Stimulated activated CD4-positive, alpha-beta T cell treated with anti-CD3 and anti-CD28 coated beads, TNF-alpha, amount 100 ng/mL, for 48 hours (primary cell): ENCODE measurements around the gene TXNDC12.
"Not testable (repeated sequence)": the region's sequence is repeated elsewhere in the genome, so short reads cannot be mapped to it uniquely, and the experiment has no call there.

Experiments
- DNase-seq, 3 donors: peaks; one replicate each; pipeline ENCODE4 v3.0.0-alpha.2; 2020; ENCODE audit warnings: low read depth in 3 of 3

Gene TXNDC12

GRCh38 chr1:52049337-52049736 lies 5.7 kb downstream of the TXNDC12 start:
- not testable (repeated sequence) for DNase-seq

DNA sequence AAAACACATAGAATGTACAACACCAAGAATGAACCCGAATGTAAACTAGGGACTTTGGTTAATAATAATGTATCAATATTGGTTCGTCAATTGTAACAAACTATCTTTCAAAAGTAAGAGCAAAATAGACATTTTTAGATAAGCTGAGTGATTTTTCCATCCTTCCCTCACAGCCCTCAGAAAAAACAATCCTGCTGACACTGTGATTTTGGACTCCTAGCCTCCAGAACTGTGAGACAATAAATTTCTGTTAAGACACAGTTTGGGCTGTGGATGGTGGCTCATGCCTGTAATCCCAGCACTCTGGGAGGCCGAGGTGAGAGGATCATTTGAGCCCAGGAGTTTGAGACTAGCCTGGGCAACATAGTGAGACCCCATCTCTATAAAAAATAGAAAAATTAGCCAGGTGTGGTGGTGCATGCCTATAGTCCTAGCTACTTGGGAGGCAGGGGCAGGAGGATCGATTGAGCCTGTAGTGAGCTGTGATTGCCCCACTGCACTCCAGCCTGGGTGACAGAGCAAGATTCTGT lies 9.3 kb downstream of the TXNDC12 start:
- not testable (repeated sequence) for DNase-seq

GRCh38 chr1:52045236-52045635 lies 9.8 kb downstream of the TXNDC12 start:
- no peak for DNase-seq

DNA sequence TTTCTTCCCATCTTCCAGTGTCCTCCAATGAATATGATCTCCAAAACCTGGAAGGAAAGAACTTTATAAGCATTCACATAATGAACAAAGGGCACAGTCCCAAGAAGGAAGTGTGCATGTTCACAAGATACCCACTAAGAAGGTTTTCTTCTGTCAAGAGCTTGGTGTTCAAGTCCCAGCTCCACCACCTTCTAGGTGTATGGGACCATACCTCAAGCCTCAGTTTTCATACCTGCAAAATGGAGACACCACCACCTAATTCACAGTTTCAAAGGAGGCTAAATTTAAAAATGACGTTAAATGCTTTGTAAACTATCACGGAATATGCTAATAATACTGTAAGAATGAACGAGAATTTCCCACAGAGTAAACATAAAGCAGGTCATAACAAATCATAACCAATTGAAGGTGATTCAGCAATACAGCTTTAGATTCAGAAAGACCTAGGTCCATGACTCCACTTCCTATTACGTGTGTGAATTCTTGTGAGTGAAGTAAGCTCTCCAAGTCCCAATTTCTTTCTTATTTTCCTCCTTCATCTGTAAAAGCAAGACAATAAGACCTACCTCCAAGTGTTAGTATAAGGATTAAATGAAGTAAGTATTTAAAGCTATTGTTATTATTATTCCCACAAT lies 13.3 kb downstream of the TXNDC12 start:
- no peak for DNase-seq

- DNase-seq = no peak
Measured at GRCh38 chr1:52037909-52038308, 17.1 kb downstream of the TXNDC12 start.

GRCh38 chr1:52037402-52037814 lies 17.6 kb downstream of the TXNDC12 start:
- DNase-seq = no peak

DNA sequence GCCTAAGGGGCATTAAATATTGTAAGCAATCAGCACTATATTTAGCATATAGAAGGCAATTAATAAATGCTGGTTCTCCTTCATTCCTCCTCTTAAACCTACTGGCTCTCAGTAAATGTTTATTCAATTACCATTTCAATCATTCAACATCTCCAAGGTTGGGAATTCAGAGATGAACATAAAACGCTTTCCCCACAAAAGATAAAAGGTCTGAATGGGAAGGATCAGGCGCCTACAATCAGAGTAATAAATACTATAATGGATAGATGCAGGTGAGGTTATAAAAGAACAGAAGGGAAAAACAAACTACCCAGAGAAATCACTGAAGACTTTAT lies 21.0 kb downstream of the TXNDC12 start:
- no peak for DNase-seq

- peak; percentile 75 to 80 (median 76) for DNase-seq
Measured at GRCh38 chr1:52033190-52034049, 21.6 kb downstream of the TXNDC12 start, which contains the start of gene KTI12. Gene KTI12, minus strand, starts transcription at chr1:52033810. Its CDS starts 49 bp downstream, at chr1:52033761.

DNA sequence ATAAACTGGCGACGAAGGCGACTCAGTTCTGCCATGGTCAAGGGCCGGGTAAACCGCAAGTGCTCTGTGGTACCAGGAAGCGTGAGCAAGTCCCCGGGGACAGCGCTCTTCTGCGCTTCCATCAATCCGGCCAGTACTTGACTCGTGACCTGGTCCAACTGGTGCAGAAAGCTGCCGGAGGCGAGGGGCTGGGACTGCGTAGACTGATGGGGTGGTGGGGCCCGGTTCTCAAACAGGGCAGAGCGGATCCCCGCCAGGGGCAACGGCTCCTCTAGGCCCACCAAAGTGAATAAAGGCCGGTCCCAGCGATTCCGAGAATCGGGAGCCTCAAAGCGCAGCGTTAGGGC lies 22.2 kb downstream of the TXNDC12 start:
- no peak for DNase-seq

DNA sequence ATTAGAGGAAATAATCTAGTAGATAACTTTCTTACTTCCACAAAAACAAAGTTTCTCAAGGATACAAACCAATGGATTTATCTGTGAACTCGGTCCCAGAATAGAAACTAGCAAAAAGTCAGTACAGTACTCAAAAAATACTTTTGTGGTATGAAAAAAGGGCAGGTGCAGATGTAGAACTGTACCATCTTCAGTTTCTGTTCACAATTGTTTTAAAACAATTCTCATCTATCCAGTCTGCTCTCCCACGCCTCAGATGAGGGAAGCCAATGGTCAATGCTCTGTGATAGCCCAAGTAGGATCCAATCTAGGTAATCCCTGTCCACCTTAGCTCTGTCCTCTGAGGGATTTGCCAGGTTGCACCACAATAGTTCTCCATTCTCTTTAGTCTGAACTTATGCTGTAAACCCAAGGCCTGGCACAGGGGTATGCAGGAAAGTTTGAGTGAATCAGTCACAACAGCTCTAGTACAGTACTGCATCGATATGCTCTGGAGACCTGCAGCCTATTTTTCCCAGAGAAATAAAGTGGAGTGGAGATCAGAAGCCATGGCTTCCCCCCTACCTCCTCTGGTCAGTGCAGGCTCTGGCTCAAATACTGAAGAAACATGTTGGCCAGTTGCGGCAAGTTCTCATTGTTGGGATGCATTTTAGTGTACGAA lies 22.7 kb downstream of the TXNDC12 start:
- no peak for DNase-seq

DNA sequence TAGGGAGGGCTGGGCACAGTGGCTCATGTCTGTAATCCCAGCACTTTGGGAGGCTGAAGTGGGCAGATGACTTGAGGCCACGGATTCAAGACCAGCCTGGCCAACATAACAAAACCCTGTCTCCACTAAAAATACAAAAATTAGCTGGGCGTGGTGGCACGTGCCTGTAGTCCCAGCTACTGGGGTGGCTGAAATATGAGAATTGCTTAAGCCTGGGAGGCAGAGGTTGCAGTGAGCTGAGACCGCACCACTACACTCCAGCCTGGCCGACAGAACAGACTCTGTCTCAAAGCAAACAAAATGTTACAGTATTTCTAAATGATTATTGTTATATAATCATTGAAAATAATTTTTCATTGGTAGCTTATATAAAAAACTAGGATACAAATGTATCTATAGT lies 26.2 kb downstream of the TXNDC12 start:
- not testable (repeated sequence) for DNase-seq

- DNase-seq = no peak
Measured at GRCh38 chr1:52028328-52028727, 26.7 kb downstream of the TXNDC12 start.

DNA sequence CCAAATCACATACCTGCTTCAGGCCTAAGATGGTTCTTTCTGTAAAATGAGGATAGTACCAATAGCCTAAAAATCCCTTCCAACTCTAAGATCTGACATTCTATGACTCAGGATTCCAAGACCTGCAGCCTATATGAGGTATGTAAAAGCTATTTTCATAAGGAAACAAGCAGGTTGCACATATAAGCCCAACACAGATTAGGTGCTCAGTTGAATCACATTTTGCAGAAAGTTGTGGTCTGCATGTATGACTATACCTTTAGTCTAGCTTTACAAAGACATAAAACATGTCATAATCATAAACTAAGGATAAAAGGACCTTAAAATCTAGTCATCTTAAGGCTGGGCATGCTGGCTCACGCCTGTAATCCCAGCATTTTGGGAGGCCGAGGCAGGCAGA lies 28.7 kb downstream of the TXNDC12 start:
- DNase-seq = no peak

DNA sequence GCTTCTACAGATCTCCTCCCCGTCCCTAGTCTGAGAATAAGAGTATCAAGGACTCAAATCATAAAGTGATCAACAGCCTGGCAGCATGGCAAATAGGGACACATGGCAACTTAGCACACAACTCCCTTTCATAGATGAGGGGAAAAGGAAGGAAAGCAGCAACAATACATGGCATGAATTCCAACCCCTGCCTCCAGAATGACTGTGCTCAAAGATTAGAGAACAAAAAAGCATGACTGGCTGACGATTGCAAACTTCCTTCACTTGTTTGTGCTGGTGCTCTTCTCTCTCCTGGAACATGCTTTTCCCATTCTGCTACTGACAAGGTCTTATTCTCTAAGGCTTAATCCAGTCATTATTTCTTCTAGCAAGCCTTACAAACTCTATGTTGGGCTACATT lies 32.9 kb downstream of the TXNDC12 start:
- DNase-seq = no peak

DNA sequence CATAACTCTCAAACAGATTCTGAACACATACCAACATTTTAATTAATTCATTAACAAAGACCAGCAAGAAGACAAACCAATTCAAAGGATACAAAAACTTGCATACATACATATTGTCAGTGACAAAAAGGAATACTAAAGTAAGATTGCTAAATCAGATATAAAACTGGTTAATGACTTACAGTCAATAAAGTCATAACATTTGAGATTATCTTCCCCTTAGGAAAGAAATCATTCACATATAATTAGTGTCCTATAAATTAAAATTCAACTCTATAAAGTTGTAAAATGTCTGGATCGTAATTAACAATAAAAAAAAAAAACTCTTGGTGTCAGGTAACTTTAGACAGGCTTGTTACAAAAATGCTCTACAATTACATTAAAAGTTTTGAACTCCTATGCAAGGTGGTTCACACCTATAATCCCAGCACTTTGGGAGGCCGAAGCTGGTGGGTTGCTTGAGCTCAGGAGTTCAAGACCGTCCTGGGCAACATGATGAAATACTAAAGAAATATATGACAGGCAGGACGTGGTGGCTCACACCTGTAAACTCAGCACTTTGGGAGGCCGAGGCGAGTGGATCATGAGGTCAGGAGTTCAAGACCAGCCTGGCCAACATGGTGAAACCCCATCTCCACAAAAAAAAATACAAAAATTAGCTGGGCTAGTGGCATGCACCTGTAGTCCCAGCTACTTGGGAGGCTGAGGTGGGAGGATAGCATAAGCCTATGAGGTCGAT lies 46.8 kb downstream of the TXNDC12 start:
- DNase-seq = no peak

- no peak for DNase-seq
Measured at GRCh38 chr1:52007215-52008002, 47.6 kb downstream of the TXNDC12 start.

DNA sequence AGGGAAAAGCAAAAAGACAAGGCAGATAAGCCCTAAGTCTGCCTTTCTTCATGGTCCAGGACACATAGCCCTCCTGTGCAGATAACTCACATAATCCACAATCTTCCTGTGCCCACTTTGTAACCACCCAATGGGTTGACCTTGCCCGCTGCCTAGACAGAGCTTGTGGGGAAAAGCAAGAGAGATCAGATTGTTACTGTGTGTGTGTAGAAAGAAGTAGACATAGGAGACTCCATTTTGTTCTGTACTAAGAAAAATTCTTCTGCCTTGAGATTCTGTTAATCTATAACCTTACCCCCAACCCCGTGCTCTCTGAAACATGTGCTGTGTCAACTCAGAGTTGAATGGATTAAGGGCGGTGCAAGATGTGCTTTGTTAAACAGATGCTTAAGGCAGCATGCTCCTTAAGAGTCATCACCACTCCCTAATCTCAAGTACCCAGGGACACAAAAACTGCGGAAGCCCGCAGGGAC lies 48.9 kb downstream of the TXNDC12 start:
- not testable (repeated sequence) for DNase-seq

GRCh38 chr1:52005548-52005947 lies 49.4 kb downstream of the TXNDC12 start:
- not testable (repeated sequence) for DNase-seq

- DNase-seq = no peak
Measured at GRCh38 chr1:52003877-52004276, 51.1 kb downstream of the TXNDC12 start.

DNA sequence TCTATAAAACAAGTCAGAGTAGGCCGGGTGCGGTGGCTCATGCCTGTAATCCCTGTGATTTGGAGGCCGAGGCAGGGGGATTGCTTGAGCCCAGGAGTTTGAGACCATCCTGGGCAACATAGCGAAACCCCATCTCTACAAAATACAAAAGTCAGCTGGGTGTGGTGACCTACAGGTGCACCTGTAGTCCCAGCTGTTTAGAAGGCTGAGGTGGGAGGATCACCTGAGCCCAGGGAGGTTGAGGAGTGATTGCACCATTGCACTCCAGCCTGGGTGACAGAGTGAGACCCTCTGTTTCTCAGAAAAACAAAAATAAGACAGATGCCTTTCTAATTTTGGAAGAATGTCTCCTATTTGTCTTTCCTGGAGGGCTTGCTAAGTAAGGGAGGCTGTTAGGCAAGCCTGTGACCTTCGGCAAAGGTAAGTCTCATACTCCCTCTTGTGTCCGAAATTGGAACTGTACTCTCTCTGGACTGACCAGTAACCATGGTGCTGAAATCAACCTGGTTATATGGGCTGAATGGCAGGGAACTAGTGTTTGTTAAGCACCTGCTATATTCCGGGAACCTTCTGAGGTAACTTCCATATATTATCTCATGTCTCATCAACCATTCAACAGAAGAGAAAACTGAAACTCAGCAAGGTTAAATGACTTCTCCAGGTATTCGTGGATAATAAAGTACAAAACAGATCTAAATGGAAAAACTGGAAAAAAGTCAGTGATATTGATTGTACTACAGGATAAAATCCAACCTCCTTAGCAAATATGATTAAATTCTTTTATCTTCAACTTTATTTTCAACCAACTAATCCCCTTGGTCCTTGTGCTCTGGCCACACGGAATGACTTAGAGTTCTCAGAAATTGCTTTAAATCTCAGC lies 52.7 kb downstream of the TXNDC12 start:
- peak; percentile 5 to 76 (median 41) for DNase-seq
